ENCODE measurements around the gene GABRG3.

The GABRG3 gene

DNA sequence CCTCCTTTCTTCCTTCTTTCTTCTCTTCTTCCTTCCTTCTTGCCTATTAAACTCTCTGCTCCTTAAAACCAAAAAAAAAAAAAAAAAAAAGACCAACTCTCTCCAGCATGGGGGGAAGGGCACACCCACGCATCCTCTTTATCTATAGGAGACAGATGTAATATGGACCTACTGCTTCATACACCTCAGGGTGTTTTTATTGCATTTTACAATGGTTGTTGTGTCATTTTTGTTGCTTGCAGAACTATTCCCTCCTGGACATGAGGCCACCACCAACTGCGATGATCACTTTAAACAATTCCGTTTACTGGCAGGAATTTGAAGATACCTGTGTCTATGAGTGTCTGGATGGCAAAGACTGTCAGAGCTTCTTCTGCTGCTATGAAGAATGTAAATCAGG is 561.4 kb downstream of the GABRG3 start:
- no peaks in the 10 kb centered on the region for H3K4me1 ChIP-seq (ENCODE audit: control insufficient read depth in 1 of 2, insufficient read depth in 1 of 2, low read depth in 1 of 2, low read length in 1 of 2)

DNA sequence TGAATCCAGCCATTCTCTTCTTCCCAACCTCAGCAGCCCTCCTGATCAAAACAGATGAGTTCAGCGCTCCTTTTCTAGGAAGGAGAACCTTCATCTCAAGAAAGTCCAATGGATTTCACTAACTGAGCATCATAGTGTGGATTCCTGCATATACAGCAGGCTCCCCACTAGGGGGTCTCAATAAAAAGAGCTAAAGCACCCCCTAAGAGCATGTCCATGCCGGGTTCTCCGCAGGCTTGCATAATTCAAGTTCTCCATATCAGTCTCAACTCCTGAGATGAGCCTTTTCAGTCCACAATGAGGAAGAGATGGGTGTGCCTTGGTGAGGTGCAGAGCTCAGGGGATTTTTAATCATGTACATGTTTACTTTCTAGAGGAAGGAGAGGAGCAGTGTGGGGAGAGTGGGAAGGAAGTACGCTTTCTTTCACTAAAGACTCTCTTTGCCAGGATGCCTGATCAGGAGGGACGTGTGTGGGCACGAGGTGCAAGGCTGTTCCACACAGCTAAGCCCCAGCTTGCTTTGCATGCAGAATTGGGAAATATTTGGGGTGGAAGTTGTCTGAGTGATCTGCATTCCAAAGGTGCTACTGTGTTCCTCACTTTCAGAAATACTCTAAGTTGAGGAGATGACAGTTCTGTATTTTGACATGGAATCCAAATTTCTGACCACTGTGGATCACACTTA is 564.6 kb downstream of the GABRG3 start:
- Histone ChIP-seq H3K4me3 (ENCODE audit: low read depth in 1 of 2, low read length in 1 of 2) (no peak overlapping the region), H3K27me3 (no peaks in the 10 kb centered on the region), H3K36me3 (no peaks in the 10 kb centered on the region), H3K27ac (no peak overlapping the region), H3K9me3 (no peaks in the 10 kb centered on the region), H3K4me1 (ENCODE audit: control insufficient read depth in 1 of 2, insufficient read depth in 1 of 2, low read depth in 1 of 2, low read length in 1 of 2) (no peaks in the 10 kb centered on the region)
- TF ChIP-seq, protein P1, sequence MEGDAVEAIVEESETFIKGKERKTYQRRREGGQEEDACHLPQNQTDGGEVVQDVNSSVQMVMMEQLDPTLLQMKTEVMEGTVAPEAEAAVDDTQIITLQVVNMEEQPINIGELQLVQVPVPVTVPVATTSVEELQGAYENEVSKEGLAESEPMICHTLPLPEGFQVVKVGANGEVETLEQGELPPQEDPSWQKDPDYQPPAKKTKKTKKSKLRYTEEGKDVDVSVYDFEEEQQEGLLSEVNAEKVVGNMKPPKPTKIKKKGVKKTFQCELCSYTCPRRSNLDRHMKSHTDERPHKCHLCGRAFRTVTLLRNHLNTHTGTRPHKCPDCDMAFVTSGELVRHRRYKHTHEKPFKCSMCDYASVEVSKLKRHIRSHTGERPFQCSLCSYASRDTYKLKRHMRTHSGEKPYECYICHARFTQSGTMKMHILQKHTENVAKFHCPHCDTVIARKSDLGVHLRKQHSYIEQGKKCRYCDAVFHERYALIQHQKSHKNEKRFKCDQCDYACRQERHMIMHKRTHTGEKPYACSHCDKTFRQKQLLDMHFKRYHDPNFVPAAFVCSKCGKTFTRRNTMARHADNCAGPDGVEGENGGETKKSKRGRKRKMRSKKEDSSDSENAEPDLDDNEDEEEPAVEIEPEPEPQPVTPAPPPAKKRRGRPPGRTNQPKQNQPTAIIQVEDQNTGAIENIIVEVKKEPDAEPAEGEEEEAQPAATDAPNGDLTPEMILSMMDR (IDR thresholded peaks at IDR 0.05) = no peak

More for the DNA sequence above, 561.4 kb downstream of the GABRG3 start:
- H3K27me3 ChIP-seq = no peaks in the 10 kb centered on the region
- H3K36me3 ChIP-seq = no peaks in the 10 kb centered on the region
- H3K27ac ChIP-seq = no peak overlapping the region
- no peak overlapping the region for H3K4me3 ChIP-seq (ENCODE audit: low read depth in 1 of 2, low read length in 1 of 2)
- TF ChIP-seq, protein P1 (IDR thresholded peaks at IDR 0.05) = no peak
- H3K9me3 ChIP-seq = no peaks in the 10 kb centered on the region

- H3K4me3 ChIP-seq (ENCODE audit: low read depth in 1 of 2, low read length in 1 of 2) = no peak overlapping the region
- H3K27ac ChIP-seq = no peak overlapping the region
- H3K4me1 ChIP-seq (ENCODE audit: control insufficient read depth in 1 of 2, insufficient read depth in 1 of 2, low read depth in 1 of 2, low read length in 1 of 2) = no peaks in the 10 kb centered on the region
- no peaks in the 10 kb centered on the region for H3K27me3 ChIP-seq
- no peaks in the 10 kb centered on the region for H3K9me3 ChIP-seq
- no peaks in the 10 kb centered on the region for H3K36me3 ChIP-seq
- TF ChIP-seq, protein P1 (IDR thresholded peaks at IDR 0.05) = no peak
Measured at GRCh38 chr15:27538325-27538724, 567.3 kb downstream of the GABRG3 start.

GRCh38 chr15:27541581-27541980 is 570.6 kb downstream of the GABRG3 start:
- H3K36me3 ChIP-seq = no peaks in the 10 kb centered on the region
- no peaks in the 10 kb centered on the region for H3K9me3 ChIP-seq
- no peaks in the 10 kb centered on the region for H3K4me1 ChIP-seq (ENCODE audit: control insufficient read depth in 1 of 2, insufficient read depth in 1 of 2, low read depth in 1 of 2, low read length in 1 of 2)
- H3K4me3 ChIP-seq (ENCODE audit: low read depth in 1 of 2, low read length in 1 of 2) = no peak overlapping the region
- H3K27ac ChIP-seq = no peak overlapping the region
- TF ChIP-seq, protein P1 (IDR thresholded peaks at IDR 0.05) = no peak
- H3K27me3 ChIP-seq = no peaks in the 10 kb centered on the region

DNA sequence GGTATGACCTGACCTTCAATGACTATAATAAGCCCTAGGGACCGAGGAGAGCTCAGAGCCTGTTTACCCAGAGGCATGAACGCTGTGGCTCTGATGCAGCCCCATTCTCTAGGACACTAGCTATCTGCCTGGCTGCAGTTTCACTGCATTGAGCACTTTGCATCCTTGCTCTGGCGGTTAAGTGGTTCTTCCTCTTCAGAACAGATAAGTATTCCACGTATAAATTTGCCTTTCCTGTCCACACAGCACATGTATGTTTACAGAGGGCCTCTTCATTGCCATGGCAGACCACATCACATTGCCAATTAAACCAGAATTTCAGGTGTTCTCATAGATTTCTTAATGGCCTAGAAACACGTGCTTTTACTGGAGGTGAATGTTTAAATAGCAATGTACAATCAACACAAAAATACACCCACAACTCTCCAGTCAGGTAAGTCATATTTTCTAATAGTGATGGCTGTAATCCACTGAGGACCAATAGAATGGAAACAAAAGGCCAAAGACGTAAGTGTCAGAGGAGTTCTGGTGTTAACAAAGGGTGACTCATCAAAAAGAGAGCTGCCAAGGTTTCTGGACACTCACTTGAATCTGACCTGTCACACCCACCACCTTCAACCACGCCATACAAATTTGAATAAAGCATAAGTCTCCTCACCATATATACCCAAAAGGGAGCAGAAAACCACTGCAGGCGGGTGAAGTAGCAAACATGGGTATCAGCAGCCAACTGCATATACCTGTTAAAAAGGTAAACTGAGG is 574.7 kb downstream of the GABRG3 start:
- no peak overlapping the region for H3K4me3 ChIP-seq (ENCODE audit: low read depth in 1 of 2, low read length in 1 of 2)
- TF ChIP-seq, protein P1 (IDR thresholded peaks at IDR 0.05) = no peak
- no peak overlapping the region for H3K27ac ChIP-seq
- no peaks in the 10 kb centered on the region for H3K9me3 ChIP-seq
- H3K4me1 ChIP-seq (ENCODE audit: control insufficient read depth in 1 of 2, insufficient read depth in 1 of 2, low read depth in 1 of 2, low read length in 1 of 2) = no peaks in the 10 kb centered on the region
- no peaks in the 10 kb centered on the region for H3K36me3 ChIP-seq
- H3K27me3 ChIP-seq = no peaks in the 10 kb centered on the region
